Measurements from ENCODE around the gene YIPF5. TPM values are rescaled to one million over a fixed set of nuclear protein-coding genes. Genes with fewer than 3 reads are reported as not detected.

YIPF5 gene
- total RNA-seq, 1 donor from 2014 or later = 42.5 TPM

GRCh38 chr5:144194144-144194543 lies 23.7 kb upstream of the YIPF5 start:
- TF ChIP-seq, protein P1, sequence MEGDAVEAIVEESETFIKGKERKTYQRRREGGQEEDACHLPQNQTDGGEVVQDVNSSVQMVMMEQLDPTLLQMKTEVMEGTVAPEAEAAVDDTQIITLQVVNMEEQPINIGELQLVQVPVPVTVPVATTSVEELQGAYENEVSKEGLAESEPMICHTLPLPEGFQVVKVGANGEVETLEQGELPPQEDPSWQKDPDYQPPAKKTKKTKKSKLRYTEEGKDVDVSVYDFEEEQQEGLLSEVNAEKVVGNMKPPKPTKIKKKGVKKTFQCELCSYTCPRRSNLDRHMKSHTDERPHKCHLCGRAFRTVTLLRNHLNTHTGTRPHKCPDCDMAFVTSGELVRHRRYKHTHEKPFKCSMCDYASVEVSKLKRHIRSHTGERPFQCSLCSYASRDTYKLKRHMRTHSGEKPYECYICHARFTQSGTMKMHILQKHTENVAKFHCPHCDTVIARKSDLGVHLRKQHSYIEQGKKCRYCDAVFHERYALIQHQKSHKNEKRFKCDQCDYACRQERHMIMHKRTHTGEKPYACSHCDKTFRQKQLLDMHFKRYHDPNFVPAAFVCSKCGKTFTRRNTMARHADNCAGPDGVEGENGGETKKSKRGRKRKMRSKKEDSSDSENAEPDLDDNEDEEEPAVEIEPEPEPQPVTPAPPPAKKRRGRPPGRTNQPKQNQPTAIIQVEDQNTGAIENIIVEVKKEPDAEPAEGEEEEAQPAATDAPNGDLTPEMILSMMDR (IDR thresholded peaks at IDR 0.05; ENCODE audit: partially characterized antibody, unreplicated experiment) = no peak

GRCh38 chr5:144192661-144193060 lies 22.2 kb upstream of the YIPF5 start:
- Mint-ChIP-seq H3K27me3 (ENCODE audit: unreplicated experiment) (no peaks in the 10 kb centered on the region), H3K9me3 (ENCODE audit: unreplicated experiment) (no peaks in the 10 kb centered on the region), H3K27ac (ENCODE audit: unreplicated experiment) (no peak overlapping the region), H3K36me3 (ENCODE audit: unreplicated experiment) (no peaks in the 10 kb centered on the region), H3K4me1 (ENCODE audit: low read depth, unreplicated experiment) (no peaks in the 10 kb centered on the region), H3K4me3 (ENCODE audit: unreplicated experiment) (no peak overlapping the region)
- TF ChIP-seq, protein P1 (IDR thresholded peaks at IDR 0.05; ENCODE audit: partially characterized antibody, unreplicated experiment) = no peak
- DNase-seq = no peak

More at GRCh38 chr5:144194144-144194543, 23.7 kb upstream of the YIPF5 start:
- no peaks in the 10 kb centered on the region for H3K9me3 Mint-ChIP-seq (ENCODE audit: unreplicated experiment)
- no peak for DNase-seq
- H3K4me1 Mint-ChIP-seq (ENCODE audit: low read depth, unreplicated experiment) = no peaks in the 10 kb centered on the region
- H3K4me3 Mint-ChIP-seq (ENCODE audit: unreplicated experiment) = no peak overlapping the region
- H3K27ac Mint-ChIP-seq (ENCODE audit: unreplicated experiment) = no peak overlapping the region
- H3K27me3 Mint-ChIP-seq (ENCODE audit: unreplicated experiment) = no peaks in the 10 kb centered on the region
- no peaks in the 10 kb centered on the region for H3K36me3 Mint-ChIP-seq (ENCODE audit: unreplicated experiment)

- TF ChIP-seq, protein P1 (IDR thresholded peaks at IDR 0.05; ENCODE audit: partially characterized antibody, unreplicated experiment) = peak; percentile 18
- no peaks in the 10 kb centered on the region for H3K36me3 Mint-ChIP-seq (ENCODE audit: unreplicated experiment)
- H3K27ac Mint-ChIP-seq (ENCODE audit: unreplicated experiment) = no peak overlapping the region
- H3K9me3 Mint-ChIP-seq (ENCODE audit: unreplicated experiment) = no peaks in the 10 kb centered on the region
- H3K4me3 Mint-ChIP-seq (ENCODE audit: unreplicated experiment) = no peak overlapping the region
- no peaks in the 10 kb centered on the region for H3K27me3 Mint-ChIP-seq (ENCODE audit: unreplicated experiment)
- DNase-seq = no peak
- no peaks in the 10 kb centered on the region for H3K4me1 Mint-ChIP-seq (ENCODE audit: low read depth, unreplicated experiment)
These were observed 21.5 kb upstream of the YIPF5 start for GRCh38 chr5:144191998-144192397.

- Mint-ChIP-seq H3K36me3 (ENCODE audit: unreplicated experiment) (no peaks in the 10 kb centered on the region), H3K27ac (ENCODE audit: unreplicated experiment) (no peak overlapping the region), H3K27me3 (ENCODE audit: unreplicated experiment) (no peaks in the 10 kb centered on the region), H3K4me1 (ENCODE audit: low read depth, unreplicated experiment) (no peaks in the 10 kb centered on the region), H3K9me3 (ENCODE audit: unreplicated experiment) (no peaks in the 10 kb centered on the region), H3K4me3 (ENCODE audit: unreplicated experiment) (no peak overlapping the region)
- DNase-seq = no peak
- TF ChIP-seq, protein P1 (IDR thresholded peaks at IDR 0.05; ENCODE audit: partially characterized antibody, unreplicated experiment) = no peak
These were observed 21.1 kb upstream of the YIPF5 start for GRCh38 chr5:144191531-144191930.

- no peak for DNase-seq
- Mint-ChIP-seq H3K27ac (ENCODE audit: unreplicated experiment) (no peak overlapping the region), H3K4me1 (ENCODE audit: low read depth, unreplicated experiment) (no peaks in the 10 kb centered on the region), H3K36me3 (ENCODE audit: unreplicated experiment) (no peaks in the 10 kb centered on the region), H3K27me3 (ENCODE audit: unreplicated experiment) (no peaks in the 10 kb centered on the region), H3K4me3 (ENCODE audit: unreplicated experiment) (no peak overlapping the region), H3K9me3 (ENCODE audit: unreplicated experiment) (no peaks in the 10 kb centered on the region)
- TF ChIP-seq, protein P1 (IDR thresholded peaks at IDR 0.05; ENCODE audit: partially characterized antibody, unreplicated experiment) = no peak
These were observed 19.5 kb upstream of the YIPF5 start for GRCh38 chr5:144189800-144190429.
